GM11168 (cell line): ENCODE results near the gene NEURL1.

Source experiments
- in situ Hi-C: fragments of 300-500 bp; cut with MboI; formaldehyde crosslinking; loops from one replicate; pipeline ENCODE4 v1.12.0; 2022; ENCODE audit warnings: low sequenced_read_pairs; ENCODE audit not compliant: unreplicated experiment

NEURL1 gene

DNA sequence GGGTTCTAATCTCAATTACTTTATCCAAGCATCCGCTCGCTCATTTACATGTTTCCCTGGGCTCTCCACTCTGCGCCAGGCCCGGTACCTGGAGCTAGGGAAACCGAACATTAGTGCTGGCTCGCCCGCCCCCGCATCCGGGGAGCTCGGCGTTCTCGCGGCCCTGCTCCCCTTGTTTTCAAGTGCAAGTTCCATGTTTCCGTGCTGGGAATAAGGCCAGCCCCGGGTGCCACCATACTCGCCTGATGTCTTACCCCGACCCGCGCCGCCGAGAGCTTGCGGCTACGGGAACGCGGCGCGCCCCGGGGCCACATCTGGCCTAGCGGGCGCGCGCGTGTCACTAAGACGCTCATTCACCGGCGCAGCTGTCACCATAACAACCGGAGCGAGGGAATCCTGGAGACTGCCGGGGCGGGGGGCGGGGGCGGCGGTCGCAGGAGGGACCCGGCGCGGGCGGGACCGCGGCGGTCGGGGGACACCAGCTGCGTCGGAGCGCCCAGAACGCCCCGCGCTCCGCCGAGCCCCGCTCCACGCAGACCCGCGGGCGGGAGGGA lies at the start of gene NEURL1:
Gene NEURL1, plus strand, starts transcription at position 344 of the 554 bp plus-strand sequence. CDS start 683 bp downstream, outside the sequence.
- in situ Hi-C loops: no loop called here

GRCh38 chr10:103444478-103444877 lies 49.0 kb upstream of the NEURL1 start:
- in situ Hi-C loops: no loop called here

DNA sequence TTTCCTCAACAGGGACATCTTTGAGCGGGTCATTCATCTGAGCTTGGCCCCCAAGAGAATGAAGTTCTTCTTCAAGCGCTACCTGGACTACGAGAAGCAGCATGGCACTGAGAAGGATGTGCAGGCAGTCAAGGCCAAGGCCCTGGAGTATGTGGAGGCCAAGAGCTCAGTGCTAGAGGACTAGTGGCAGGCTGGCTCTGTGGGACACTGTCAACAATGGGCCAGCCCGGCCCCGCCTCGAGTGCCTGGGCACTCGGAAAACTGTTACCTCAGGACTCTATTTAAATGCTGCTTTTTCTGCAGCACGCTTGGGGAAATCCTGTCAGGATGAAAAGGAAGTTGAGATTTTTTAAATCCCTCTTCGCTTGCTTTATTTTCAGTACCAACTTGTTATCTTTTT lies 48.1 kb upstream of the NEURL1 start:
- in situ Hi-C loops: no loop called here

- in situ Hi-C loops: no loop called here
Observed at GRCh38 chr10:103445767-103446567, 47.5 kb upstream of the NEURL1 start.

DNA sequence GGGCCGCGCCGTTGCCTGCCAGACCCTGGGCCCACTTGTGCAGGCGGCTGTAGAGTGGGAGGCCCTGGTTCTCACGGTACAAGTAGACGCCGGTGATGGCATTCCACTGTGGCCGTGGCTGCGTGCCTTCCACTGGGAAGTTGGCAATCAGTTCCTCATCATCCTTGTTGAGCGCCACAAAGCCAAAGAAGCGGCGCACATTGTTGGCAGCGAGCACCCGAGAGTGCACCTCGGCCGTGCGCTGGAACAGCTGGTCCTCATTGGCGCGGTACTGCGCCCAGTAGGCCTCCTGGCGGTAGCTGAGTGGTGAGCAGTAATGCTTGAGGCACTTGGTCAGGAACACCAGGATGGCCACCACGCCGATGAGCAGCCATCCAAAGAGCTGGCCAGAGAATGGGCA lies 46.3 kb upstream of the NEURL1 start:
- in situ Hi-C loops: no loop called here

GRCh38 chr10:103448746-103449145 lies 44.8 kb upstream of the NEURL1 start:
- in situ Hi-C loops: no loop called here

GRCh38 chr10:103449208-103450144 lies 44.0 kb upstream of the NEURL1 start:
- in situ Hi-C loops: no loop called here

- in situ Hi-C loops: no loop called here
Observed at GRCh38 chr10:103450201-103450695, 43.3 kb upstream of the NEURL1 start.

DNA sequence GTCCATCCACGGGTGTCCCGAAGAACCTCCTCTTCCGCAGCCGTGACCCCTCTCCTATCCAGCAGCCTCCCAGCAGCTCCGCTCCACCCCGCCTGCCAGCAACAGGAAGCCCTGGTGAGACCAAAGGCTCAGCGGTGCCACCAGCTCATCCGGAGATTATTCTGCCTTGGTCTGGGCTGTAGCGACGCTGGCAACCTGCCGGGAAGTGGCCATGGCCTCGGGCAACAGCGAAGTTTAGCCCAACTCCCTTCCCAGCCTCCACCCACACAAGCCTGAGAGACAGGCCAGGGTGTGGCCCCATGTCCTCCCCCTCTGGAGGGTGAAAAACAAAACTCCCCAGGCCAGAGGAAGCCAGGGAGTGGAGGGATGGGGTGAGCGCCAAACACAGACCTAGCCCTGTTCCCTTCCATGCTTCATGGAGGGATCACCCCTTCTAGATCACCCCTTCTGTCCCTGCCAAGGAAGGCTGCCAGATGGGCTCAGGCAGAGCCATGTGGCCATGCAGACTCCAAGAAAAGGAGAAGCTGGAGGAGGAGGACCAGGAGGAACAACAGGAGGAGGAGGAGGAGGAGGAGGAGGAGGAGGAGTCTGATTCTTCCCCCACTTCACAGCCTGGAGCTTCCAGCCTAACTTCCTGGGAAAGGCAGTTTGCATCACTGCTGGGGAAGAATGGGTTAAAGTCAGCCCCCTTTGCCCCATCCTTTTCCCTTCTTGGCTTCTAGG lies 42.3 kb upstream of the NEURL1 start:
- in situ Hi-C loops: no loop called here

DNA sequence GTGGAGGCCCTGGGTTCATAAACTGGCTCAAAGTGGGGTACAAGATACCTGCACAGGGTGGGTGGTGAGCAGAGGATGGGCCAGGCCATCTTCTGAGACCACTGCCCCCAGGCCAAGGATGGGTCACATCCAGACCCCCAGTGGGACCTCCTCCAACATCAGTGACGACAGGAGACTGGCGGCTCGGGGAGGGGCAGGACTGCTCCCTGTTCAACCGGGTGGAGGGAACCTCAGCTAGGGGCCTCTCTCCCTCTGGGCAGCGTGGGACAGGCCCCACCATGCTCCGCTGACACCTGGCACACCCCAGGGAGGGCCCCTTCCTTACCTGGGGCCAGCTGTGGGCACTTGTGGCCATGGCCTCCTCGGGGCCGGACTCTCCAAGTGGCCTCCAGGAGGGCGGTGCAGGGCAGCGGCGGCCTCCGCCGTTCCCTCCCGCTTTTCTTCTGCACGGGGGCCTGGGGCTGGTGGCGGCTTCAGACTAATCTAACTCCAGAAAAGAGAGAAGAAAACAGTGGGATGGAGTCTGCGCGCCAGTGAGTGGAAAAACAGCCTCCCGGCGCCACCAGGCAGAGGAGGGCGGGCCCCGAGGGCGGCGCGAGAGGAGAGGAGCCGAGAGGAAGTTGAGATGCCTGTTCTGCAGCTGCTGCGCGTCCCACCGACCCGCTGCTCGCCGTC lies 41.5 kb upstream of the NEURL1 start, which contains the start of gene CALHM2:
Gene CALHM2, minus strand, starts transcription at position 540 of the 675 bp plus-strand sequence. CDS start 2,429 bp downstream, outside the sequence.
- in situ Hi-C loops: no loop called here

- in situ Hi-C loops: no loop called here
Observed at GRCh38 chr10:103452506-103453230, 40.8 kb upstream of the NEURL1 start.

DNA sequence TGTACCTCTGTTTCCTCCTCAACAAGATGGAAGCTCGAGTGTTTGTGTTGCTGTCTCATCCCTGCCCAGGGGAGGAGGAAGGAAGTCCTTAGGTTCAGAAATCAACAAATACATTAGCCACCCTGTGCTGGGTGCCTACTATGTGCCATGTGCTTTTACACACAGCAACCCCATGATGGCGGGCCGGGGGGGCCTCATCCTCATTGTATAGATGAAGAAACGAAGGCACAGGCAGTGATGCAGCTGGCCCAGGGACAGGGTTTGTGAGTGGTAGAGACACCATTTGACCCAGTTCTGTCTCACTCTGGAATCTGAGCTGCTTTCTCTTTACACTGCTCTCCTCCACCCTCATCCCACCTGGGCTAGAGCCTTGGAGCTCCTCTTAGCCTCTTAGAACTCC lies 39.5 kb upstream of the NEURL1 start:
- in situ Hi-C loops: no loop called here

DNA sequence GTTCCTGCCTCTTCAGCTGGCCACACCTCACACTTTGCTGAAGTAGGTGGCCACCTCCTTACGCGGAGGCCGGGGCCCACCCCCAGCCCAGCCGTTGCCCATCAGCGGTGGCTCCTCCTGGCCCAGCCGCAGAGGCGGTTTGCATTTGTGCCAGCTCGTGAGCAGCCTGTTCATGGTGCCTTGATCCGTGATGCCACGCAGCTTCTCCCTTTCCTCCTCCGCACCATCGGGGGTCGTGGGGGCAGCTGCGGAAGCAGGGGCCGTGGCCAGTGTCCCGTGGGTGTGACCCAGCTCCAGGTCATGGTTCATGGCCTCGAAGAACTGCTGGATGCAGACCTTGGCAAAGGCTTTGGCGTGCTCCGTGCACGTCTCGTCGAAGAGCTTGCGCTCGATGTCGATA lies 38.3 kb upstream of the NEURL1 start:
- in situ Hi-C loops: no loop called here

GRCh38 chr10:103456074-103456660 lies 37.3 kb upstream of the NEURL1 start:
- in situ Hi-C loops: no loop called here

DNA sequence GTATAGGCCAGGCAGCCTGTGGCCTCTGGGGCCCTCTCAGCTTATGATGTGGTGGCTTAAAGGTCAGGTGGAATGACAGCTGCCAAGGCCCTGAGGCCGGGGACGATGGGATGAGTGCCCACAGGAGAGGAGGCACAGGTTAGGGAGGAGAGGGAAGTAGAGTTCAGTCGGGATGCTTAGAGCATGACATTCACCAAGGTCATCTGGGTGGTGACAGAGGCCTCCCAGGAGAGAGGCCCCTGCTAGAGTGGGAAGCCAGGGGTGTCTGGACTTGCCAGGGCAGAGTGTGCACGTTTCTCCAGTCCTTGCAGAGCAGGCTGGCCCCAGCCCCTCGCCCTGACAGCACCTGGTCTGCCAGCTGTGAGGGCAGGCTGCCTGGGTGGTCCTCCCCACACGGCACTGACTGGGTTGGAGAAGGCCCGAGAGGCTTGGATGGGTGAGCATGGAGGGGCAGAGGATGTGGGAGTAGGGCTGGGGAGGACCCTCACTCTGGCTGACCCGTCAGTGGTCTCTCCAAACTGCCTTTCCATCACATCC lies 36.3 kb upstream of the NEURL1 start:
- in situ Hi-C loops: no loop called here

GRCh38 chr10:103457896-103458583 lies 35.5 kb upstream of the NEURL1 start:
- in situ Hi-C loops: no loop called here

DNA sequence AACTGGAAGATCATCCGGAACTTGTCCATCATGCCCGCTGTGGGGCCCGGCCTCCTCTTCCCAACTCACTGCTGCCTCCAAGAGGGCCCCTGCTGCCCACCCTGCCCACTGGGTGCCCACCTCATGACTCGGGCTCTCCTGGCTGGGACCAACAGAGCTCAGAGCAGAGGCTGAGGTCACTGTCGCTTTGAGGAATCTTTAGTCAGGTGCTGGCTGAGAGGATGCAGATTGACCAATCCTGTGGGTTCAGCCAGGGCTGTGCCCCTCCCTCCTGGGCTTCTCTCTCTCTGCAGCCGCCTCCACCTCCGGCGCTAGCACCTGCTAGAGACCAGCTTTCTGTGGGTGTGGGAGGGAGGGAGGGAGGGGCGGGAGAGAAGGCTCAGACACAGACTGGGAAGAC lies 34.8 kb upstream of the NEURL1 start, which contains the start of gene CALHM1:
Gene CALHM1, minus strand, starts transcription at position 181 of the 400 bp plus-strand sequence. Its CDS starts 149 bp downstream, at position 32.
- in situ Hi-C loops: no loop called here
